K562 (cell line): Measurements from ENCODE around the gene CBFA2T3. TPM values are rescaled to one million over a fixed set of nuclear protein-coding genes. Genes with fewer than 3 reads are reported as not detected.
A peak's percentile ranks its signal among the peaks of the same experiment; 100 is the strongest.

ENCODE experiments used
- IRF2 ChIP-seq: sonication (generic); formaldehyde crosslinking; IDR thresholded peaks from 2 replicates; pipeline ENCODE4 v1.8.1; 2022; ENCODE audit warnings: mild to moderate bottlenecking, missing genetic modification reagents
- JUN ChIP-seq, 2 experiments: sonication (generic) in 1 of 2; formaldehyde crosslinking in 1 of 2; IDR thresholded peaks; 2 replicates each; pipeline versions ENCODE4 v1.6.1 to v1.8.0; 2012 to 2022; ENCODE audit warnings: borderline replicate concordance in 2 of 2, mild to moderate bottlenecking in 2 of 2, improper control_type of control experiment in 1 of 2, low read depth in 1 of 2, low read length in 1 of 2, missing genetic modification reagents in 1 of 2
- MTA2 ChIP-seq: fragments of 450-650 bp; IDR thresholded peaks from 2 replicates; pipeline ENCODE4 v1.6.1; 2016; ENCODE audit warnings: low read depth
- MXI1 ChIP-seq: IDR thresholded peaks from 2 replicates; pipeline ENCODE4 v1.6.1; 2011; ENCODE audit warnings: low read depth, mild to moderate bottlenecking, improper control_type of control experiment, low read length
- NBN ChIP-seq: fragments of 450-650 bp; IDR thresholded peaks from 2 replicates; pipeline ENCODE4 v1.6.1; 2016; ENCODE audit warnings: low read depth, mild to moderate bottlenecking
- NFYB ChIP-seq: IDR thresholded peaks from 2 replicates; pipeline ENCODE4 v1.6.1; 2011; ENCODE audit warnings: mild to moderate bottlenecking, moderate library complexity; ENCODE audit not compliant: insufficient read length; ENCODE audit errors: extremely low read depth
- RBBP5 ChIP-seq: fragments of 200-600 bp; sonication (generic); IDR thresholded peaks from 2 replicates; pipeline ENCODE4 v1.6.1; 2012; ENCODE audit warnings: borderline replicate concordance, mild to moderate bottlenecking, low read length, control low read depth, inconsistent platforms; ENCODE audit not compliant: insufficient read depth, poor library complexity, severe bottlenecking
- SMARCE1 ChIP-seq: fragments of 450-650 bp; IDR thresholded peaks from 2 replicates; pipeline ENCODE4 v1.7.1; 2016; ENCODE audit warnings: mild to moderate bottlenecking
- TCF7 ChIP-seq: sonication (generic); IDR thresholded peaks from 2 replicates; pipeline ENCODE4 v1.6.1; 2016; ENCODE audit warnings: antibody characterized with exemption, borderline replicate concordance
- TOE1 ChIP-seq, 2 experiments: fragments of 450-650 bp in 1 of 2; sonication (generic) in 1 of 2; formaldehyde crosslinking in 1 of 2; IDR thresholded peaks; 2 replicates each; pipeline versions ENCODE4 v1.7.1 to v1.8.0; 2016 to 2022; ENCODE audit warnings: borderline replicate concordance in 2 of 2, mild to moderate bottlenecking in 2 of 2, antibody characterized with exemption in 1 of 2, inconsistent platforms in 1 of 2, low read depth in 1 of 2, missing genetic modification reagents in 1 of 2, moderate library complexity in 1 of 2
- ZBTB26 ChIP-seq: fragments of 450-650 bp; formaldehyde crosslinking; IDR thresholded peaks from 2 replicates; pipeline ENCODE4 v1.4.0; 2022; ENCODE audit warnings: missing genetic modification characterization
- ZNF407 ChIP-seq: fragments of 450-650 bp; IDR thresholded peaks from 2 replicates; pipeline ENCODE4 v1.6.1; 2016; ENCODE audit warnings: low read depth
- ZNF76 ChIP-seq: fragments of 250-450 bp; sonication (Bioruptor Pico); IDR thresholded peaks from 2 replicates; pipeline ENCODE4 v1.4.0; 2020; ENCODE audit warnings: mild to moderate bottlenecking, moderate library complexity, borderline replicate concordance
- polyA plus RNA-seq, 8 experiments: library from polyadenylated mRNA; depleted of rRNA in 4 of 8; stranded (reverse) in 5 of 8; unstranded in 3 of 8; fragments of >200 nt; fragmentation: Nextera tagmentation in 2 of 8; fragmentation: Illumina TruSeq in 1 of 8; extraction: Ambion mirVana in 2 of 8; extraction: Trizol in 1 of 8; gene quantifications; 2 replicates each; pipeline versions ENCODE4 v1.2.1 to v1.2.3, GENCODE V29; 2011 to 2014; ENCODE audit warnings: inconsistent platforms in 1 of 8, missing spikeins in 1 of 8
- total RNA-seq, 7 experiments: library from RNA; depleted of rRNA in 6 of 7; stranded (reverse); fragments of >200 nt in 6 of 7; fragmentation: Illumina TruSeq in 2 of 7; extraction: Trizol in 2 of 7; gene quantifications; 2 replicates each; pipeline versions ENCODE4 v1.2.1 to v1.2.3, GENCODE V29; 2011 to 2021; ENCODE audit warnings: low replicate concordance in 1 of 7
- TF ChIP-seq, protein P1 (sequence below): IDR thresholded peaks from 2 replicates; pipeline ENCODE4 v1.6.1; 2012; ENCODE audit warnings: low read depth, low read length, improper control_type of control experiment, borderline replicate concordance

Gene CBFA2T3
- total and polyA plus RNA-seq, 9 of the 15 experiments (the other 6 are each of a cell fraction or from before 2014, with no cell fraction given), result 2.3 to 145 (median 6.7) TPM

DNA sequence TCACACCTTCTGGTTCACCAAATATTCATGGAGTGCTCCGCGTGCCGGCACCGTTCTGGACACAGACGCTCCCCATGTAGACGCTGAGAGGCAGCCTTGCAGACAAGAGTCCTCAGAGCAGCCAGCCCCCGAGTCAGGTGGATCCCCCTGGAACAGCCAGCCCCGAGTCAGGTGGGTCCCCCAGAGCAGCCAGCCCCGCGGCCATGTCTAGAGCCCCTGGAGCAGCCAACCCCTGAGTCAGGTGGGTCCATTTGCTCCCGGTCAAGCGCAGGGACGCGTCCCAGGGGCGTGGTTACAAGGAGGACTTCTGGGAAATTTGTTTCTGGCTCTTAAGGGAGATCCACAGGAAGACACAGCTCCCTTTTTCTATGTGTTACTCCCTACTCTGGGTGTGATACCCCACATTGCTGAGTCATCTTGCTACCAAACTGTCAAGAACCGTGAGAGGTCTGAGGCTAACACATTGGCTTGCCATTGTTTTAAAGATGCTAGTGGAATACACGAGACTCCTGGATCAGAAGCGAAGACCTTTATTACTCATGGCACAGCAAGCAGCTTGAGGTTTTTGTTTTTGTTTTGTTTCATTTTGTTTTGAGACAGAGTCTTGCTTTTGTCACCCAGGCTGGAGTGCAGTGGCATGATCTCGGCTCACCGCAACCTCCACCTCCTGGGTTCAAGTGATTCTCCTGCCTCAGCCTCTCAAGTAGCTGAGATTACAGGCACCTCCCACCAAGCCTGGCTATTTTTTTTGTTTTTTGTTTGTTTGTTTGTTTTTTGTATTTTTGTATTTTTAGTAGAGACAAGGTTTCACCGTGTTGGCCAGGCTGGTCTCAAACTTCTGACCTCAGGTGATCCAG lies 43.3 kb upstream of the CBFA2T3 start (continued):
- TF ChIP-seq JUN (IDR thresholded peaks at IDR 0.05; ENCODE audit: borderline replicate concordance, low read depth, low read length) (peak; percentile 11; the same call in 1 of the 2 replicates), JUN (CRISPR knock-in tag; IDR thresholded peaks at IDR 0.05; ENCODE audit: borderline replicate concordance) (no peak), SMARCE1 (peak; percentile 77), MXI1 (no peak), ZNF407 (no peak), IRF2 (CRISPR knock-in tag) (no peak), TOE1 (IDR thresholded peaks at IDR 0.05; ENCODE audit: borderline replicate concordance) (0 out of 2 replicates have a peak, but pooled peaks have one; percentile 29), TOE1 (CRISPR knock-in tag; IDR thresholded peaks at IDR 0.05; ENCODE audit: borderline replicate concordance, low read depth) (no peak), ZNF76 (CRISPR knock-in tag) (no peak), RBBP5 (no peak), MTA2 (no peak), TCF7 (no peak), NFYB (no peak), NBN (no peak; the same call in 1 of the 2 replicates), ZBTB26 (CRISPR knock-in tag) (no peak)
- TF ChIP-seq, protein P1, sequence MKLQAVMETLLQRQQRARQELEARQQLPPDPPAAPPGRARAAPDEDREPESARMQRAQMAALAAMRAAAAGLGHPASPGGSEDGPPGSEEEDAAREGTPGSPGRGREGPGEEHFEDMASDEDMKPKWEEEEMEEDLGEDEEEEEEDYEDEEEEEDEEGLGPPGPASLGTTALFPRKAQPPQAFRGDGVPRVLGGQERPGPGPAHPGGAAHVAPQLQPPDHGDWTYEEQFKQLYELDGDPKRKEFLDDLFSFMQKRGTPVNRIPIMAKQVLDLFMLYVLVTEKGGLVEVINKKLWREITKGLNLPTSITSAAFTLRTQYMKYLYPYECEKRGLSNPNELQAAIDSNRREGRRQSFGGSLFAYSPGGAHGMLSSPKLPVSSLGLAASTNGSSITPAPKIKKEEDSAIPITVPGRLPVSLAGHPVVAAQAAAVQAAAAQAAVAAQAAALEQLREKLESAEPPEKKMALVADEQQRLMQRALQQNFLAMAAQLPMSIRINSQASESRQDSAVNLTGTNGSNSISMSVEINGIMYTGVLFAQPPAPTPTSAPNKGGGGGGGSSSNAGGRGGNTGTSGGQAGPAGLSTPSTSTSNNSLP, result no peak
